ENCODE data around the gene ABHD12. TPM values are rescaled to one million over a fixed set of nuclear protein-coding genes. Genes with fewer than 3 reads are reported as not detected.

The ABHD12 gene
- total and polyA plus RNA-seq, 2 donors (not counting 1 experiment from before 2014, with no cell fraction given), result 9.6 to 28.3 TPM

DNA sequence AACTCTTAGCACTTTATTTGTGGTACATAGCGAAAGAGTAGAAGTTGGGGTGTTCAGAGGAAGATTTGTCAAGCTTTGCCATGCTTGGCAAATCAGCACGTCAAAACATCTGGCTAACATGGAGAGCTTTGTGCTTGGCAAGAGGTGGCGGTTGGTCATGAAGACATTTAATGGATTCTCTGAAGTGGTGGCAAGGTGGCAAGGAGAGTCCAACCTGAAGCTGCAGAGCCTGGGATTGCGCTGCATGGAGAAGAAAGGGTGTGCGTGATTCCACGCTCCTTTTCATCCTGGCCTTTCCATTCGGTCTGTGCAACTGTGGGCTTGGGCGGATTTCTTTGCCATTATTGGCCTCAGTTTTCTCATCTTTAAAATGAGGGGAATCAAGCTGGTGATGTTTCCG is 139.6 kb downstream of the ABHD12 start:
- Histone ChIP-seq H3K27ac (ENCODE audit: low read length in 2 of 2) (no peak overlapping the region), H3K79me2 (ENCODE audit: control insufficient read depth, insufficient read depth, low read length) (peaks cover 46% of the 10 kb centered on the region), H3K4me1 (ENCODE audit: control insufficient read depth in 2 of 2, insufficient read depth in 2 of 2, low read length in 2 of 2) (peaks cover 18 to 21% of the 10 kb centered on the region in 2 donors), H3K27me3 (replicated peaks in 1 of 4; ENCODE audit: control extremely low read depth in 1 of 4, control insufficient read depth in 3 of 4, insufficient read depth in 4 of 4, low read length in 3 of 4) (peaks cover 0 to 6% (median 3%) of the 10 kb centered on the region in 4 experiments), H3K36me3 (replicated peaks in 1 of 2; ENCODE audit: control extremely low read depth in 1 of 2, control insufficient read depth in 1 of 2, extremely low read depth in 1 of 2, insufficient read depth in 2 of 2, low read length in 1 of 2) (peaks cover 1 to 9% of the 10 kb centered on the region in 2 experiments), H3K9me3 (ENCODE audit: control extremely low read depth in 1 of 3, control insufficient read depth in 2 of 3, insufficient read depth in 1 of 3, low read length in 2 of 3) (no peaks in the 10 kb centered on the region), H3K4me2 (replicated peaks; ENCODE audit: low read depth, low read length, poor library complexity, severe bottlenecking) (no peak overlapping the region), H3K9ac (ENCODE audit: low read length) (no peak overlapping the region), H3K4me3 (ENCODE audit: control extremely low read depth in 1 of 5, extremely low read depth in 1 of 5, insufficient read depth in 1 of 5, low read depth in 2 of 5, low read length in 4 of 5) (no peak overlapping the region), H4K20me1 (ENCODE audit: control insufficient read depth, insufficient read depth, low read length, poor library complexity, severe bottlenecking) (no peaks in the 10 kb centered on the region), H2AFZ (ENCODE audit: insufficient read depth, low read depth, low read length, poor library complexity, severe bottlenecking) (no peak overlapping the region)
- TF ChIP-seq, protein P1, sequence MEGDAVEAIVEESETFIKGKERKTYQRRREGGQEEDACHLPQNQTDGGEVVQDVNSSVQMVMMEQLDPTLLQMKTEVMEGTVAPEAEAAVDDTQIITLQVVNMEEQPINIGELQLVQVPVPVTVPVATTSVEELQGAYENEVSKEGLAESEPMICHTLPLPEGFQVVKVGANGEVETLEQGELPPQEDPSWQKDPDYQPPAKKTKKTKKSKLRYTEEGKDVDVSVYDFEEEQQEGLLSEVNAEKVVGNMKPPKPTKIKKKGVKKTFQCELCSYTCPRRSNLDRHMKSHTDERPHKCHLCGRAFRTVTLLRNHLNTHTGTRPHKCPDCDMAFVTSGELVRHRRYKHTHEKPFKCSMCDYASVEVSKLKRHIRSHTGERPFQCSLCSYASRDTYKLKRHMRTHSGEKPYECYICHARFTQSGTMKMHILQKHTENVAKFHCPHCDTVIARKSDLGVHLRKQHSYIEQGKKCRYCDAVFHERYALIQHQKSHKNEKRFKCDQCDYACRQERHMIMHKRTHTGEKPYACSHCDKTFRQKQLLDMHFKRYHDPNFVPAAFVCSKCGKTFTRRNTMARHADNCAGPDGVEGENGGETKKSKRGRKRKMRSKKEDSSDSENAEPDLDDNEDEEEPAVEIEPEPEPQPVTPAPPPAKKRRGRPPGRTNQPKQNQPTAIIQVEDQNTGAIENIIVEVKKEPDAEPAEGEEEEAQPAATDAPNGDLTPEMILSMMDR (IDR thresholded peaks at IDR 0.05), result no peak
- TF ChIP-seq EZH2 (IDR thresholded peaks at IDR 0.05; ENCODE audit: borderline replicate concordance, insufficient read depth, low read depth, low read length, poor library complexity, severe bottlenecking), result no peak
- intact Hi-C loops (cut with micrococcal nuclease), result no loop called here
- Mint-ChIP-seq H3K9me3 (ENCODE audit: insufficient read depth) (no peaks in the 10 kb centered on the region), H3K4me3 (no peak overlapping the region), H3K4me1 (peaks cover 31% of the 10 kb centered on the region), H3K27ac (no peak overlapping the region), H3K27me3 (no peaks in the 10 kb centered on the region)
- ATAC-seq (ENCODE audit: low read depth) (no peak), DNase-seq (no peak)
- 94% methylated on average over 6 of the region's 9 CpGs for WGBS (ENCODE audit: insufficient coverage)
- ChIA-PET POLR2A (no interaction called here), CTCF (interaction anchor here (1.4 kb wide), 1 partner anchor 146 kb away, joined by 4 read pairs; no protein-coding TSS in a partner anchor)

DNA sequence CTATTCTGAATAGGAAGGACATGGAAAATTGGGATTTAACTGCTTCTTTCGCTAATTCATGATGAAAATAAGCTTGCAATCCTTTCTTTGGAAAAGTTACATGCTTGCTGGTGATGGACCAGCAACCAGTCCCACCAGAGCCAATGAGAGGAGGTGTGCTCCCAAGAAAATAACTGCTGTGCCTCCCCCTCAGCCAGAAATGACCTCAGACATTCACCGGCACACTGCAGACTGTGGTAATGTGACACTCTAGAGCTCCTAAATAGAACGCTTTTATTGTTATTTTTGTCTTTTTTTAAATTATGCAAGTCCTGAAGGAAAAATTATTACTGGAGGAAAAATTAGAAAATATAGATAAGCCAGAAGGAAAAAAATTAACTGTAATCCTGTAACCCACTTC is 140.1 kb downstream of the ABHD12 start:
- Histone ChIP-seq H4K20me1 (ENCODE audit: control insufficient read depth, insufficient read depth, low read length, poor library complexity, severe bottlenecking) (no peaks in the 10 kb centered on the region), H3K36me3 (replicated peaks in 1 of 2; ENCODE audit: control extremely low read depth in 1 of 2, control insufficient read depth in 1 of 2, extremely low read depth in 1 of 2, insufficient read depth in 2 of 2, low read length in 1 of 2) (peaks cover 1 to 9% of the 10 kb centered on the region in 2 experiments), H3K9ac (ENCODE audit: low read length) (no peak overlapping the region), H3K9me3 (ENCODE audit: control extremely low read depth in 1 of 3, control insufficient read depth in 2 of 3, insufficient read depth in 1 of 3, low read length in 2 of 3) (no peaks in the 10 kb centered on the region), H3K4me1 (ENCODE audit: control insufficient read depth in 2 of 2, insufficient read depth in 2 of 2, low read length in 2 of 2) (peaks cover 18 to 21% of the 10 kb centered on the region in 2 donors), H3K27me3 (replicated peaks in 1 of 4; ENCODE audit: control extremely low read depth in 1 of 4, control insufficient read depth in 3 of 4, insufficient read depth in 4 of 4, low read length in 3 of 4) (peaks cover 0 to 6% (median 3%) of the 10 kb centered on the region in 4 experiments), H3K27ac (ENCODE audit: low read length in 2 of 2) (no peak overlapping the region), H3K4me3 (ENCODE audit: control extremely low read depth in 1 of 5, extremely low read depth in 1 of 5, insufficient read depth in 1 of 5, low read depth in 2 of 5, low read length in 4 of 5) (no peak overlapping the region), H3K4me2 (replicated peaks; ENCODE audit: low read depth, low read length, poor library complexity, severe bottlenecking) (no peak overlapping the region), H2AFZ (ENCODE audit: insufficient read depth, low read depth, low read length, poor library complexity, severe bottlenecking) (no peak overlapping the region), H3K79me2 (ENCODE audit: control insufficient read depth, insufficient read depth, low read length) (peaks cover 42% of the 10 kb centered on the region)
- ChIA-PET CTCF (interaction anchor here (1.4 kb wide), 2 partner anchors 22 to 147 kb away, joined by 3 to 4 read pairs; no protein-coding TSS in a partner anchor), POLR2A (no interaction called here)
- DNase-seq (no peak), ATAC-seq (ENCODE audit: low read depth) (no peak)
- peaks cover under 1% of the 10 kb centered on the region for H3K27me3 Mint-ChIP-seq
- H3K27ac Mint-ChIP-seq, result no peak overlapping the region
- peaks cover 31% of the 10 kb centered on the region for H3K4me1 Mint-ChIP-seq
- TF ChIP-seq EZH2 (IDR thresholded peaks at IDR 0.05; ENCODE audit: borderline replicate concordance, insufficient read depth, low read depth, low read length, poor library complexity, severe bottlenecking), result no peak
- TF ChIP-seq, protein P1 (IDR thresholded peaks at IDR 0.05), result no peak
- H3K9me3 Mint-ChIP-seq (ENCODE audit: insufficient read depth), result no peaks in the 10 kb centered on the region
- WGBS (ENCODE audit: insufficient coverage), result 100% methylated on average over 1 of the region's 3 CpGs
- intact Hi-C loops (cut with micrococcal nuclease), result no loop called here
- H3K4me3 Mint-ChIP-seq, result no peak overlapping the region

Small RNA genes within 50 kb of the gene (small RNA-seq; reads per million reads assigned to genes)
- not detected for gene AL121772.2 (ENCODE audit: insufficient read length, low read depth, low replicate concordance)

Other genes with a start within 250 kb of the ABHD12 start
- gene ENTPD6, start 195.1 kb downstream of the ABHD12 start, total RNA-seq, result 64.4 and 71.3 TPM in 2 replicates
- gene ENTPD6, start 195.1 kb downstream of the ABHD12 start, polyA plus RNA-seq, result 79.8 and 103 TPM in 2 replicates
- gene PYGB, start 142.8 kb downstream of the ABHD12 start, total RNA-seq, result 30.6 and 30.8 TPM in 2 replicates
- 21.9 and 22.5 TPM in 2 replicates for gene PYGB, start 142.8 kb downstream of the ABHD12 start, polyA plus RNA-seq
- 2.0 and 3.6 TPM in 2 replicates for gene GINS1, start 16.8 kb upstream of the ABHD12 start, total RNA-seq
- gene GINS1, start 16.8 kb upstream of the ABHD12 start, polyA plus RNA-seq, result 0.61 and 0.88 TPM in 2 replicates
- 5.5 and 7.2 TPM in 2 replicates for gene NINL, start 194.7 kb upstream of the ABHD12 start, total RNA-seq
- gene NINL, start 194.7 kb upstream of the ABHD12 start, polyA plus RNA-seq, result 1.8 and 2.0 TPM in 2 replicates
- gene NANP, start 233.2 kb upstream of the ABHD12 start, total RNA-seq, result 1.8 and 2.3 TPM in 2 replicates
- 0.63 and 0.78 TPM in 2 replicates for gene NANP, start 233.2 kb upstream of the ABHD12 start, polyA plus RNA-seq